Body of pancreas (tissue), 4 donors: ENCODE data around the gene GOLGA3.

ENCODE experiments used
- POLR2A ChIP-seq, 3 donors: fragments of 450-650 bp; IDR thresholded peaks; one replicate each; pipeline ENCODE4 v1.6.1; 2016; ENCODE audit warnings: antibody characterized with exemption in 3 of 3, mild to moderate bottlenecking in 2 of 3
- TF ChIP-seq, protein P1 (sequence below), 7 experiments: fragments of 450-650 bp in 4 of 7; fragments of 200-600 bp in 3 of 7; sonication (generic) in 3 of 7; IDR thresholded peaks; one replicate each; pipeline ENCODE4 v1.5.1; 2016 to 2019; ENCODE audit warnings: antibody characterized with exemption in 7 of 7

DNA sequence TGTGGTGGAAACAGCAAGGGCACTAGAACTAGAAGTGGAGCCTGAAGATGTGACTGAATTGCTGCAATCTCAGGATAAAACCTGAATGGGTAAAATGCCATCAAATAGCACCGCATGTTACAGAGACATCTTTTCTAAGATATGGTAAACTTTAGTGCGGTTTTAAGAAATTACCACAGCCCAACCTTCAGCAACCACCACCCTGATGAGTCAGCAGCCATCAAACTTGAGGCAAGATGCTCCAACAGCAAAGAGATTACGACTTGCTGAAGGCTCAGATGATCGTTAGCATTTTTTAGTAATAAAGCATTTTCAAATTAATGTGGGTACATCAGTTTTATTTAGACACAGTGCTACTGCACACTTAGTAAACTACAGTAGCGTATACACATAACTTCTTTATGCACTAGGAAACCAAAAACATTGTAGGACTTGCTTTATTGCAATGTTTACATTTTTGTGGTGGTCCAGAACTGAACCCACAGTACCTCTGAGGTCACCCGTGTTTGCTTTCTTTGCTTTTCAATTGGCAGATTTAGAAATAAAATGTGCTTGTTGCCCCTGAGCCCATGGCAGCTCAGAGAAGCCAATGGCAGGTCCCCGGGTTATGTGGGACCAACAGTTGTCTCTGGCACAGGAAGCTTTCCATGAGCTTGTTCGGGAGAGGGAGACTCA is 15.9 kb downstream of the GOLGA3 start:
- TF ChIP-seq, protein P1, sequence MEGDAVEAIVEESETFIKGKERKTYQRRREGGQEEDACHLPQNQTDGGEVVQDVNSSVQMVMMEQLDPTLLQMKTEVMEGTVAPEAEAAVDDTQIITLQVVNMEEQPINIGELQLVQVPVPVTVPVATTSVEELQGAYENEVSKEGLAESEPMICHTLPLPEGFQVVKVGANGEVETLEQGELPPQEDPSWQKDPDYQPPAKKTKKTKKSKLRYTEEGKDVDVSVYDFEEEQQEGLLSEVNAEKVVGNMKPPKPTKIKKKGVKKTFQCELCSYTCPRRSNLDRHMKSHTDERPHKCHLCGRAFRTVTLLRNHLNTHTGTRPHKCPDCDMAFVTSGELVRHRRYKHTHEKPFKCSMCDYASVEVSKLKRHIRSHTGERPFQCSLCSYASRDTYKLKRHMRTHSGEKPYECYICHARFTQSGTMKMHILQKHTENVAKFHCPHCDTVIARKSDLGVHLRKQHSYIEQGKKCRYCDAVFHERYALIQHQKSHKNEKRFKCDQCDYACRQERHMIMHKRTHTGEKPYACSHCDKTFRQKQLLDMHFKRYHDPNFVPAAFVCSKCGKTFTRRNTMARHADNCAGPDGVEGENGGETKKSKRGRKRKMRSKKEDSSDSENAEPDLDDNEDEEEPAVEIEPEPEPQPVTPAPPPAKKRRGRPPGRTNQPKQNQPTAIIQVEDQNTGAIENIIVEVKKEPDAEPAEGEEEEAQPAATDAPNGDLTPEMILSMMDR (IDR thresholded peaks at IDR 0.05) = no peak
- no peak for TF ChIP-seq POLR2A (IDR thresholded peaks at IDR 0.05)
